Pancreas (tissue), 10 donors: ENCODE results near the gene KIAA1671. TPM values are rescaled to one million over a fixed set of nuclear protein-coding genes. Genes with fewer than 3 reads are reported as not detected.

Experiments
- ATAC-seq, 4 donors: fragments of 200-7000 bp; cut with Tn5 transposase; one replicate each; pipeline versions ENCODE4 v1.8.0 to v1.9.1; 2020; ENCODE audit warnings: mild to moderate bottlenecking in 4 of 4, moderate library complexity in 4 of 4
- DNase-seq, 6 donors: peaks; one replicate each; pipeline ENCODE4 v3.0.0-alpha.2; 2020
- FAIRE-seq: peaks from 2 replicates; lab custom pipeline; 2012; peaks lifted over from hg19 to GRCh38; lab: Jason Lieb, UNC
- H3K27ac ChIP-seq, 4 donors: fragments of 200-600 bp; sonication (generic); 1 replicate in 3 of 4; 2 replicates in 1 of 4; pipeline versions ENCODE4 v1.5.0 to v1.8.0; 2020
- H3K27me3 ChIP-seq, 4 donors: fragments of 200-600 bp; one replicate each; pipeline ENCODE4 v1.8.0; 2021
- H3K36me3 ChIP-seq, 3 donors: fragments of 200-600 bp; sonication (generic) in 1 of 3; one replicate each; pipeline versions ENCODE4 v1.5.0 to v1.8.0; 2020 to 2021
- H3K4me1 ChIP-seq, 3 donors: fragments of 200-600 bp; one replicate each; pipeline ENCODE4 v1.8.0; 2021
- H3K4me3 ChIP-seq, 4 donors: fragments of 200-600 bp; sonication (generic) in 2 of 4; one replicate each; pipeline versions ENCODE4 v1.5.0 to v1.8.0; 2020 to 2021
- H3K9me3 ChIP-seq, 4 donors: fragments of 200-600 bp; one replicate each; pipeline ENCODE4 v1.8.0; 2021
- WGBS, 2 donors: extraction: QIAGEN DNeasy Blood & Tissue Kit; methylation state at CpG; one replicate each; pipeline ENCODE4 v1.1.7; 2013; 5-methylcytosine and 5-hydroxymethylcytosine counted together
- intact Hi-C, 3 donors: fragments of 100-400 bp; cut with DNase I; formaldehyde crosslinking; loops; one replicate each; pipeline versions ENCODE4 v1.11.1 to v1.14.2; 2022
- polyA plus RNA-seq, 2 donors: library from polyadenylated mRNA; stranded (reverse); fragments of 200-250 nt; gene quantifications; one replicate each; pipeline ENCODE4 v1.2.3, GENCODE V29; 2013
- total RNA-seq, 6 donors: library from RNA; stranded (reverse); fragmentation: NEBNext Ultra II Directional in 4 of 6; extraction: Animal tissue kit (Norgen Biotek cat#: 25700) in 4 of 6; gene quantifications; one replicate each; pipeline versions ENCODE4 v1.2.1 to v1.2.4, GENCODE V29; 2021 to 2023
- TF ChIP-seq, protein P1 (sequence below), 4 donors: fragments of 200-600 bp; sonication (generic) in 3 of 4; IDR thresholded peaks; one replicate each; pipeline versions ENCODE4 v1.5.0 to v1.8.0; 2021; ENCODE audit warnings: antibody characterized with exemption in 4 of 4
- donor health status: healthy with polysubstance abuse.
- donor health status: DM: no; HTN: no; CAD: no; lungs with moderate emphysema.
- donor health status: DM: no; HTN: no; CAD: no.
- donor health status: control.
- donor health status: control.
- donor health status: Bipolar disorder and iron deficiency.
- donor health status: DM: yes; HTN: yes; CAD: no.
- donor health status: DM: no; HTN: no; CAD: no.
- donor health status: DM: no; HTN: no; CAD: no.
- donor health status: DM: yes; HTN: yes; CAD: no.

Gene KIAA1671
- total and polyA plus RNA-seq, 8 donors: 8.3 to 28.8 (median 19.0) TPM

DNA sequence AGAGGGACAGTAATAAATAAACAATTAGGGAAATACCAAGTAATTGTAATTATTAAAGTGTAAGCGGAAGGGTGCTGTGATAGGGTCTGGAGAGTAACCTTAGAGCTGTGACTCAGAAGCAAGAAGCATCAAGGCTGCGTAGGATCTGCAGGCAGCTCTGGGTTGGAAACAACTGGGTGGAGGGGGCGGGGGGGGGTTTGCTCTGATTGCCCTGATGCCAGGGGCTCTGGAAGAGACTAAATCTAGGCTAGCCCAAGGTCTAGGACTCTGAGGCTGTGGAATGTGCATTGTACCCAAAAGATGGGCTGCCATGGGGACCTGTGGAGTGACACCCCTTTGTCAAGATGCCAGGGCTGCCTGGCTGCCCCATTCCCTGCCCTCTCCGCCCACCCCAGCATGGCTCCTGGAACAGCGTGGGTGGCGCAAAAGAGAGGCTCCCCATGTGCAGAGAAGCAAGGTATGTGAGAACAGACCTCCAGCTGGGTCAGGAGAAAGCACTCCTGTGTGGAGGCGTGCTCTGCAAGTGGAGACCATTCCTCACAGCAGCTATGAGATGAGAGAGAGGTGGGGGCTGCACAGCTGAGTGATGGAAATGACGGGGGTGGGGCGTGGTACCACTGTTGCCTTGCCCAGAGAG is 146.0 kb downstream of the KIAA1671 start:
- Histone ChIP-seq H3K4me1 (no peaks in the 10 kb centered on the region), H3K36me3 (no peaks in the 10 kb centered on the region), H3K4me3 (no peak overlapping the region), H3K27me3 (no peaks in the 10 kb centered on the region), H3K9me3 (no peaks in the 10 kb centered on the region), H3K27ac (no peak overlapping the region)
- no peak for DNase-seq
- TF ChIP-seq, protein P1, sequence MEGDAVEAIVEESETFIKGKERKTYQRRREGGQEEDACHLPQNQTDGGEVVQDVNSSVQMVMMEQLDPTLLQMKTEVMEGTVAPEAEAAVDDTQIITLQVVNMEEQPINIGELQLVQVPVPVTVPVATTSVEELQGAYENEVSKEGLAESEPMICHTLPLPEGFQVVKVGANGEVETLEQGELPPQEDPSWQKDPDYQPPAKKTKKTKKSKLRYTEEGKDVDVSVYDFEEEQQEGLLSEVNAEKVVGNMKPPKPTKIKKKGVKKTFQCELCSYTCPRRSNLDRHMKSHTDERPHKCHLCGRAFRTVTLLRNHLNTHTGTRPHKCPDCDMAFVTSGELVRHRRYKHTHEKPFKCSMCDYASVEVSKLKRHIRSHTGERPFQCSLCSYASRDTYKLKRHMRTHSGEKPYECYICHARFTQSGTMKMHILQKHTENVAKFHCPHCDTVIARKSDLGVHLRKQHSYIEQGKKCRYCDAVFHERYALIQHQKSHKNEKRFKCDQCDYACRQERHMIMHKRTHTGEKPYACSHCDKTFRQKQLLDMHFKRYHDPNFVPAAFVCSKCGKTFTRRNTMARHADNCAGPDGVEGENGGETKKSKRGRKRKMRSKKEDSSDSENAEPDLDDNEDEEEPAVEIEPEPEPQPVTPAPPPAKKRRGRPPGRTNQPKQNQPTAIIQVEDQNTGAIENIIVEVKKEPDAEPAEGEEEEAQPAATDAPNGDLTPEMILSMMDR (IDR thresholded peaks at IDR 0.05): no peak
- no peak for FAIRE-seq
- intact Hi-C loops: no loop called here
- WGBS, 2 donors: 94 to 97% methylated on average over 9 of the region's 9 CpGs
- ATAC-seq: no peak

DNA sequence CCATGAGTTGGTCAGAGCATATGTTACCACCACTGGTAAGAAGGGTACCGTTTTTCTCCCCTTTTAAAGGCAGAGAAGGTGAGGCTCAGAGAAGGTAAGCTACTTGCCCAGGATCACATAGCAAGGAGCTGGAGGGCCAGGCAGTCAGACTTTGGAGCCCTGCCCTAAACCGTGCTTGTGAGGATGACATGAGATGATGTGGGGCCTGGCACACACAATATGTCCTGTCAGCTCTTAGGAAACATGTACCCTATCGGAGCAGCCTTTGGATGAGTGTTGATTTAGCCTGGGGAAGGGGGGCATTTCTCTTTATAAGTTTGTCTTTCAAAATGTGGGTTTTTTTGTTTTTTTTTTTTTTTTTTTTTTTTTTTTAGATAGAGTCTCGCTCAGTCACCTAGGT is 146.7 kb downstream of the KIAA1671 start:
- intact Hi-C loops: no loop called here
- TF ChIP-seq, protein P1 (IDR thresholded peaks at IDR 0.05): no peak
- Histone ChIP-seq H3K4me1 (no peaks in the 10 kb centered on the region), H3K36me3 (no peaks in the 10 kb centered on the region), H3K27ac (no peak overlapping the region), H3K9me3 (no peaks in the 10 kb centered on the region), H3K4me3 (no peak overlapping the region), H3K27me3 (no peaks in the 10 kb centered on the region)
- WGBS, 2 donors: 89 to 92% methylated on average over 4 of the region's 4 CpGs
- no peak for FAIRE-seq
- no peak for ATAC-seq
- no peak for DNase-seq

DNA sequence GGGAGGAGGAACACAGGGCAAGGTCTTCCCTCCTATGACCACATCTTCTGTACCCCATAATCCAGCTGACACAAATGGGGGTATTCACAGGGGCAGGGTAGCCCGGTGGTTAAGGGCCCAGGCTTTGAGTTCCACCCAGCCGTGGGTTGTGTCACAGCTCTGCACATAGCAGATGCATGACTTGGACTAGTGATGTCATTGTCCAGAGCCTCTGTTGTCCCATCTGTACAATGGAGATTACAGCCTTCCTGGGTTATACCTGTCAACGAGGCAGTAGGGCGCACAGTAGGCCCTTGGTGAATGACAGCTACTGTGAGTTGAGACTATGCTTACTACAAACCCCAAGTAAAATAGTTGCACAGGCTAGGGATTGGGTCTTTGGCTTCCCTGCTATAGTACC is 147.9 kb downstream of the KIAA1671 start:
- DNase-seq (no peak), ATAC-seq (no peak), FAIRE-seq (no peak)
- Histone ChIP-seq H3K27ac (no peak overlapping the region), H3K4me1 (no peaks in the 10 kb centered on the region), H3K27me3 (no peaks in the 10 kb centered on the region), H3K9me3 (no peaks in the 10 kb centered on the region), H3K4me3 (no peak overlapping the region), H3K36me3 (no peaks in the 10 kb centered on the region)
- WGBS, 2 donors: 95 to 97% methylated on average over 4 of the region's 4 CpGs
- intact Hi-C loops: no loop called here
- TF ChIP-seq, protein P1 (IDR thresholded peaks at IDR 0.05): no peak

DNA sequence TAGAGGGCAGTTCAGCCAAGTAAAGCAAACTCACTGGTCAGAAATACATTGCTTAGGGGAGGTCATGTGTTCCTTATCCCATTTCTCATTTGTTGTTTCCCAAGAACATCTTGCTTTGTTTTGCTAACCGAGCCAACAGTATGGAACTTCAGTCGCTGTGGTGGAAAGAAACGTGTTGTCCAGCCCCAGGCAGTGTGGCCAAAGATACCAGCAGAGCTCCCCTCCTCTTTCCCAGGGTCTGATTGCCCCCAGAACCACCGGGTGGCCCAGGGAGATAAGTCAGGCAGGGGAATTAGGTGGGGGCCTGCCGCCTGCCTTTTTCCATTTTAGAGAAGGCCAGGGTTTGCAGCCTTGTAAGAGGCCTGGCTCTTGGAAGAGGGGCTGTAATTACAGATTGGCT is 148.4 kb downstream of the KIAA1671 start:
- intact Hi-C loops: no loop called here
- WGBS, 2 donors: 70 to 71% methylated on average over 5 of the region's 5 CpGs
- TF ChIP-seq, protein P1 (IDR thresholded peaks at IDR 0.05): no peak
- H3K4me3 ChIP-seq: no peak overlapping the region
- H3K9me3 ChIP-seq: no peaks in the 10 kb centered on the region
- no peaks in the 10 kb centered on the region for H3K4me1 ChIP-seq
- no peaks in the 10 kb centered on the region for H3K36me3 ChIP-seq
- DNase-seq (no peak), ATAC-seq (no peak), FAIRE-seq (no peak)
- H3K27me3 ChIP-seq: no peaks in the 10 kb centered on the region
- no peak overlapping the region for H3K27ac ChIP-seq

DNA sequence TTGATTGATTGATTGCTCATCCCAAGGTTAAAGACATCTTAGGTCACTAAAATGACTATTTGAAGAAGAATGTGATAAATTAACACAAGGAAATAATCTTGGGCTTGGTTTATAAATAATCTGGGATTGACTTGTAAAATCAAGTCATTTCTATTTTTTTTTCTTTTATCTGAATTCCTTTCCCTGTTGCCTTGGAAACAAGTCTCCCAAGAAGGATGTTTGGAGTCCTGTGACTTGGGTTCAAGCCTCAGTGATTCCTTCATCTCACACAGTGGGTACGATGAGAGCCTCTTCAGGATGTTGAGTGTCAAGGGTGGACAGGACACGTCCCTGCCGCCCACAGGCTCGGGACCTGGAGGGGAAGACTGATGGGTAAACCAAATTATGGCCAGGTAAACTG is 149.0 kb downstream of the KIAA1671 start:
- FAIRE-seq: no peak
- WGBS, 2 donors: 87% methylated on average over 4 of the region's 4 CpGs
- no peaks in the 10 kb centered on the region for H3K36me3 ChIP-seq
- no peaks in the 10 kb centered on the region for H3K9me3 ChIP-seq
- no peaks in the 10 kb centered on the region for H3K4me1 ChIP-seq
- no peak overlapping the region for H3K27ac ChIP-seq
- no peak for ATAC-seq
- no peak for DNase-seq
- TF ChIP-seq, protein P1 (IDR thresholded peaks at IDR 0.05): no peak
- intact Hi-C loops: no loop called here
- H3K27me3 ChIP-seq: no peaks in the 10 kb centered on the region
- no peak overlapping the region for H3K4me3 ChIP-seq
